Endothelial cell of umbilical vein (primary cell): ENCODE measurements around the gene VPS41. TPM values are rescaled to one million over a fixed set of nuclear protein-coding genes. Genes with fewer than 3 reads are reported as not detected.

Source experiments
- BruUV-seq: library from RNA; stranded (reverse); fragments of 400-500 nt; replicated peaks from 2 replicates; lab custom pipeline; 2021; lab: Mats Ljungman, UMichigan
- CTCF ChIA-PET: fragments of 300-600, 350-600 bp; sonication (Branson Sonifier 250); formaldehyde crosslinking; loops from one replicate; lab custom pipeline; 2021; ENCODE audit warnings: antibody characterized with exemption, inconsistent platforms; lab: Charles Lee
- POLR2A ChIA-PET: fragments of 300-600, 350-600 bp; sonication (Branson Sonifier 250); formaldehyde crosslinking; loops from one replicate; lab custom pipeline; 2021; ENCODE audit warnings: antibody characterized with exemption, inconsistent platforms; lab: Charles Lee
- DNase-seq: peaks from one replicate; pipeline ENCODE4 v3.0.0-alpha.2; 2011; ENCODE audit warnings: low read depth, low spot score
- FAIRE-seq: peaks from 2 replicates; lab custom pipeline; 2011; peaks lifted over from hg19 to GRCh38; lab: Jason Lieb, UNC
- H2AFZ ChIP-seq: 2 replicates; pipeline ENCODE4 v1.6.0; 2012; ENCODE audit warnings: low read depth, low read length, control low read depth, inconsistent platforms
- H3K27ac ChIP-seq: 2 replicates; pipeline ENCODE4 v1.5.1; 2011; ENCODE audit warnings: low read depth, mild to moderate bottlenecking, control low read depth, low read length, moderate library complexity; ENCODE audit not compliant: insufficient read depth
- H3K27me3 ChIP-seq, 2 experiments: 2 replicates each; pipeline versions ENCODE4 v1.6.0 to v1.6.1; 2011; ENCODE audit warnings: low read length in 2 of 2, mixed read lengths in 1 of 2; ENCODE audit not compliant: control insufficient read depth in 2 of 2, insufficient read depth in 2 of 2
- H3K36me3 ChIP-seq, 2 experiments: 2 replicates in 1 of 2; 3 replicates in 1 of 2; pipeline ENCODE4 v1.5.1; 2011; ENCODE audit warnings: low read length in 2 of 2, mild to moderate bottlenecking in 1 of 2, moderate library complexity in 1 of 2; ENCODE audit not compliant: control insufficient read depth in 2 of 2, insufficient read depth in 2 of 2; ENCODE audit errors: extremely low read depth in 1 of 2
- H3K4me1 ChIP-seq: 3 replicates; pipeline ENCODE4 v1.5.1; 2011; ENCODE audit warnings: mild to moderate bottlenecking, low read length; ENCODE audit not compliant: control insufficient read depth, insufficient read depth; ENCODE audit errors: extremely low read depth
- H3K4me2 ChIP-seq: 2 replicates; pipeline ENCODE4 v1.6.1; 2011; ENCODE audit warnings: low read length, control low read depth, mixed read lengths; ENCODE audit not compliant: insufficient read depth
- H3K4me3 ChIP-seq, 3 experiments: fragments of 200-600 bp in 1 of 3; sonication (generic), shearing (Covaris generic) in 1 of 3; replicated peaks in 1 of 3; 2 replicates each; pipeline ENCODE4 v1.5.1; 2011 to 2016; ENCODE audit warnings: control low read depth in 3 of 3, low read length in 3 of 3, mild to moderate bottlenecking in 2 of 3, inconsistent platforms in 1 of 3, low read depth in 1 of 3, moderate library complexity in 1 of 3; ENCODE audit not compliant: insufficient read depth in 1 of 3
- H3K79me2 ChIP-seq: 2 replicates; pipeline ENCODE4 v1.6.0; 2012; ENCODE audit warnings: low read length, inconsistent platforms; ENCODE audit not compliant: control insufficient read depth, insufficient read depth
- H3K9ac ChIP-seq: replicated peaks from 2 replicates; pipeline ENCODE3; 2011; ENCODE audit warnings: low read length, control low read depth; ENCODE audit not compliant: insufficient read depth; ENCODE audit errors: extremely low read depth
- H3K9me1 ChIP-seq: replicated peaks from 3 replicates; pipeline ENCODE4 v1.6.0; 2011; ENCODE audit warnings: mild to moderate bottlenecking, low read length; ENCODE audit not compliant: control insufficient read depth, insufficient read depth; ENCODE audit errors: extremely low read depth
- H3K9me3 ChIP-seq: replicated peaks from 2 replicates; pipeline ENCODE4 v1.5.1; 2012; ENCODE audit warnings: low read length, inconsistent platforms; ENCODE audit not compliant: control insufficient read depth, insufficient read depth
- H4K20me1 ChIP-seq: replicated peaks from 2 replicates; pipeline ENCODE3; 2011; ENCODE audit warnings: mild to moderate bottlenecking, low read length; ENCODE audit not compliant: control insufficient read depth, insufficient read depth; ENCODE audit errors: extremely low read depth
- EZH2 ChIP-seq: IDR thresholded peaks from 2 replicates; pipeline ENCODE4 v1.6.1; 2012; ENCODE audit warnings: borderline replicate concordance, low read depth, mild to moderate bottlenecking, moderate library complexity, low read length, inconsistent platforms; ENCODE audit not compliant: severe bottlenecking
- FOS ChIP-seq: IDR thresholded peaks from 2 replicates; pipeline ENCODE4 v1.6.1; 2011; ENCODE audit warnings: mild to moderate bottlenecking, low read length, moderate library complexity, borderline replicate concordance; ENCODE audit not compliant: insufficient read depth
- GATA2 ChIP-seq: IDR thresholded peaks from 2 replicates; pipeline ENCODE4 v1.7.0; 2011; ENCODE audit warnings: low read depth, mild to moderate bottlenecking, moderate library complexity, mixed read lengths, low read length; ENCODE audit not compliant: insufficient read length, insufficient read depth
- JUN ChIP-seq: IDR thresholded peaks from 2 replicates; pipeline ENCODE4 v1.6.1; 2011; ENCODE audit warnings: borderline replicate concordance, low read depth; ENCODE audit not compliant: insufficient read length, insufficient read depth
- MYC ChIP-seq: IDR thresholded peaks from one replicate; pipeline ENCODE4 v1.6.1; 2011; ENCODE audit warnings: mild to moderate bottlenecking, low read depth, low read length
- POLR2A ChIP-seq: IDR thresholded peaks from 2 replicates; pipeline ENCODE4 v1.6.1; 2012; ENCODE audit warnings: low read depth, mild to moderate bottlenecking, control low read depth, low read length
- POLR2AphosphoS5 ChIP-seq: IDR thresholded peaks from 2 replicates; pipeline ENCODE4 v1.6.1; 2012; ENCODE audit warnings: low read depth, mild to moderate bottlenecking, control low read depth, low read length, moderate library complexity; ENCODE audit not compliant: insufficient read depth
- dilution Hi-C: fragments of 300-500 bp; cut with MboI; formaldehyde crosslinking; loops from one replicate; pipeline ENCODE4 v1.15.0; 2019; ENCODE audit warnings: low sequenced_read_pairs; ENCODE audit not compliant: extremely low pct_ligation_motif_present
- intact Hi-C: fragments of 100-400 bp; cut with micrococcal nuclease; formaldehyde crosslinking; loops from one replicate; pipeline ENCODE4 v1.10.0; 2022
- polyA plus RNA-seq, 4 experiments: library from polyadenylated mRNA; depleted of rRNA in 3 of 4; stranded (reverse) in 3 of 4; unstranded in 1 of 4; fragments of >200 nt; gene quantifications; 2 replicates each; pipeline versions ENCODE4 v1.2.1 to v1.2.3, GENCODE V29; 2011 to 2012; ENCODE audit warnings: missing spikeins in 1 of 4
- total RNA-seq: library from RNA; stranded (reverse); gene quantifications from 2 replicates; pipeline ENCODE4 v1.2.3, GENCODE V29; 2021
- TF ChIP-seq, protein P1 (sequence below): IDR thresholded peaks from 2 replicates; pipeline ENCODE4 v1.6.1; 2011; ENCODE audit not compliant: insufficient read depth, insufficient read length
- TF ChIP-seq, protein P2 (sequence below), 2 donors: IDR thresholded peaks; 1 replicate in 1 of 2; 2 replicates in 1 of 2; pipeline ENCODE4 v1.5.1; 2011; ENCODE audit warnings: low read length in 2 of 2, mild to moderate bottlenecking in 2 of 2, moderate library complexity in 2 of 2, control low read depth in 1 of 2, inconsistent platforms in 1 of 2, low read depth in 1 of 2; ENCODE audit not compliant: insufficient read depth in 1 of 2; ENCODE audit errors: extremely low read depth in 1 of 2

Gene VPS41
- total and polyA plus RNA-seq, 2 donors (not counting 3 experiments of a cell fraction or from before 2014, with no cell fraction given): 14.3 to 79.8 TPM

DNA sequence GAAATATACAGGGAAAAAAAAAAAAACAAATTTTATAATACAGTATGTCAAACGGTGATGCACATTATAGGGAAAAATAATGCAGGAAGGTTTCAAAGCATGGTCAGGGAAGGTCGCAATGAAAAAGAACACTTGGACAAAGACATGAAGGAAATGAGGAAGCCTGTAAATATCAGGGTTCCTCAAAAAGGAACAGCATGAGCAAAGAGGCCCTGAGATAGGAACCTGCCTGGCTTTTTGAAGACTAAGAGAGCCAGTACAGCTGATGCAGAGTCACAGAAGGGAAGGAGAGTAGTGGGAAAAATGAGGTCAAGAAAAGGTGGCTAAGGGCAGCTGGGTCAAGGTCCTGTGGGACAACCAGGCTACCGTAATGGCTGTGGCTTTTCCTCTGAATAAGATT, 1.9 kb downstream of the VPS41 start:
- Histone ChIP-seq H4K20me1 (no peaks in the 10 kb centered on the region), H3K4me3 (no peak overlapping the region), H3K9me1 (no peaks in the 10 kb centered on the region), H3K9me3 (no peaks in the 10 kb centered on the region), H3K9ac (no peak overlapping the region), H3K4me1 (peaks cover 7% of the 10 kb centered on the region), H3K27ac (no peak overlapping the region), H3K36me3 (no peaks in the 10 kb centered on the region), H3K4me2 (no peak overlapping the region), H2AFZ (no peak overlapping the region), H3K79me2 (no peaks in the 10 kb centered on the region), H3K27me3 (peaks cover 0 to 1% of the 10 kb centered on the region in 2 experiments)
- POLR2A ChIA-PET: no interaction called here
- DNase-seq (no peak), FAIRE-seq (no peak)
- CTCF ChIA-PET: no interaction called here
- intact Hi-C loops: no loop called here
- TF ChIP-seq JUN: no peak
- no peak for TF ChIP-seq GATA2
- TF ChIP-seq POLR2A: no peak
- no peak for TF ChIP-seq FOS
- TF ChIP-seq, protein P1, sequence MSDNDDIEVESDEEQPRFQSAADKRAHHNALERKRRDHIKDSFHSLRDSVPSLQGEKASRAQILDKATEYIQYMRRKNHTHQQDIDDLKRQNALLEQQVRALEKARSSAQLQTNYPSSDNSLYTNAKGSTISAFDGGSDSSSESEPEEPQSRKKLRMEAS: no peak
- no peak for TF ChIP-seq EZH2
- TF ChIP-seq, protein P2, sequence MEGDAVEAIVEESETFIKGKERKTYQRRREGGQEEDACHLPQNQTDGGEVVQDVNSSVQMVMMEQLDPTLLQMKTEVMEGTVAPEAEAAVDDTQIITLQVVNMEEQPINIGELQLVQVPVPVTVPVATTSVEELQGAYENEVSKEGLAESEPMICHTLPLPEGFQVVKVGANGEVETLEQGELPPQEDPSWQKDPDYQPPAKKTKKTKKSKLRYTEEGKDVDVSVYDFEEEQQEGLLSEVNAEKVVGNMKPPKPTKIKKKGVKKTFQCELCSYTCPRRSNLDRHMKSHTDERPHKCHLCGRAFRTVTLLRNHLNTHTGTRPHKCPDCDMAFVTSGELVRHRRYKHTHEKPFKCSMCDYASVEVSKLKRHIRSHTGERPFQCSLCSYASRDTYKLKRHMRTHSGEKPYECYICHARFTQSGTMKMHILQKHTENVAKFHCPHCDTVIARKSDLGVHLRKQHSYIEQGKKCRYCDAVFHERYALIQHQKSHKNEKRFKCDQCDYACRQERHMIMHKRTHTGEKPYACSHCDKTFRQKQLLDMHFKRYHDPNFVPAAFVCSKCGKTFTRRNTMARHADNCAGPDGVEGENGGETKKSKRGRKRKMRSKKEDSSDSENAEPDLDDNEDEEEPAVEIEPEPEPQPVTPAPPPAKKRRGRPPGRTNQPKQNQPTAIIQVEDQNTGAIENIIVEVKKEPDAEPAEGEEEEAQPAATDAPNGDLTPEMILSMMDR (IDR thresholded peaks at IDR 0.05; ENCODE audit: extremely low read depth in 1 of 2, insufficient read depth in 1 of 2, low read depth in 1 of 2, low read length in 2 of 2): no peak
- TF ChIP-seq MYC: no peak
- TF ChIP-seq POLR2AphosphoS5: no peak
- BruUV-seq: no TSS peak
- dilution Hi-C loops: no loop called here
